WERI-Rb-1 (cell line): ENCODE results near the gene TBC1D1.

ENCODE experiments used
- DNase-seq: peaks from one replicate; pipeline ENCODE4 v3.0.0-alpha.2; 2020
- H3K27ac ChIP-seq: fragments of 250-450 bp; sonication (Bioruptor Pico); 2 replicates; pipeline ENCODE4 v1.5.1; 2020; ENCODE audit warnings: mild to moderate bottlenecking, moderate library complexity
- H3K27me3 ChIP-seq: fragments of 250-450 bp; sonication (Bioruptor Pico); 2 replicates; pipeline ENCODE4 v1.5.1; 2021; ENCODE audit warnings: mild to moderate bottlenecking, low read depth, moderate library complexity; ENCODE audit not compliant: insufficient read depth, severe bottlenecking
- H3K36me3 ChIP-seq: fragments of 250-450 bp; sonication (Bioruptor Pico); 2 replicates; pipeline ENCODE4 v1.5.1; 2020; ENCODE audit warnings: mild to moderate bottlenecking, moderate library complexity
- H3K4me3 ChIP-seq: 2 replicates; pipeline ENCODE4 v1.5.1; 2011; ENCODE audit warnings: low read depth, mild to moderate bottlenecking, control low read depth, low read length
- H3K9me3 ChIP-seq: fragments of 250-450 bp; sonication (Bioruptor Pico); 2 replicates; pipeline ENCODE4 v1.5.1; 2021; ENCODE audit warnings: mild to moderate bottlenecking, moderate library complexity; ENCODE audit not compliant: severe bottlenecking
- CTCF ChIP-seq: IDR thresholded peaks from 2 replicates; pipeline ENCODE4 v1.5.1; 2011; ENCODE audit warnings: low read depth, mild to moderate bottlenecking, control low read depth, inconsistent platforms, low read length

The TBC1D1 gene

GRCh38 chr4:38180456-38180855 lies 289.6 kb downstream of the TBC1D1 start:
- DNase-seq: no peak
- no peaks in the 10 kb centered on the region for H3K36me3 ChIP-seq
- no peak overlapping the region for H3K27ac ChIP-seq
- no peaks in the 10 kb centered on the region for H3K27me3 ChIP-seq
- no peaks in the 10 kb centered on the region for H3K9me3 ChIP-seq
- H3K4me3 ChIP-seq: no peak overlapping the region
- 0 out of 2 replicates have a peak, but pooled peaks have one; percentile 19 for TF ChIP-seq CTCF

- Histone ChIP-seq H3K36me3 (no peaks in the 10 kb centered on the region), H3K9me3 (no peaks in the 10 kb centered on the region), H3K4me3 (no peak overlapping the region), H3K27ac (no peak overlapping the region), H3K27me3 (no peaks in the 10 kb centered on the region)
- TF ChIP-seq CTCF: no peak
- DNase-seq: no peak
These were observed 290.4 kb downstream of the TBC1D1 start for GRCh38 chr4:38181286-38181685.

GRCh38 chr4:38182334-38182998 lies 291.6 kb downstream of the TBC1D1 start:
- H3K36me3 ChIP-seq: no peaks in the 10 kb centered on the region
- TF ChIP-seq CTCF: no peak
- DNase-seq: no peak

GRCh38 chr4:38184404-38184803 lies 293.5 kb downstream of the TBC1D1 start:
- 0 out of 2 replicates have a peak, but pooled peaks have one; percentile 19 for TF ChIP-seq CTCF
- Histone ChIP-seq H3K27ac (no peak overlapping the region), H3K27me3 (no peaks in the 10 kb centered on the region), H3K4me3 (no peak overlapping the region), H3K9me3 (no peaks in the 10 kb centered on the region), H3K36me3 (no peaks in the 10 kb centered on the region)
- no peak for DNase-seq

More at GRCh38 chr4:38182334-38182998, 291.6 kb downstream of the TBC1D1 start:
- Histone ChIP-seq H3K4me3 (no peak overlapping the region), H3K27me3 (no peaks in the 10 kb centered on the region), H3K9me3 (no peaks in the 10 kb centered on the region), H3K27ac (no peak overlapping the region)

GRCh38 chr4:38185406-38186144 lies 294.7 kb downstream of the TBC1D1 start:
- no peak for TF ChIP-seq CTCF
- no peak for DNase-seq
- H3K27ac ChIP-seq: no peak overlapping the region
- no peaks in the 10 kb centered on the region for H3K36me3 ChIP-seq
- no peaks in the 10 kb centered on the region for H3K27me3 ChIP-seq
- H3K4me3 ChIP-seq: no peak overlapping the region
- H3K9me3 ChIP-seq: no peaks in the 10 kb centered on the region

- DNase-seq: no peak
- TF ChIP-seq CTCF: no peak
- Histone ChIP-seq H3K27ac (no peak overlapping the region), H3K9me3 (no peaks in the 10 kb centered on the region), H3K4me3 (no peak overlapping the region), H3K36me3 (no peaks in the 10 kb centered on the region), H3K27me3 (no peaks in the 10 kb centered on the region)
These were observed 297.3 kb downstream of the TBC1D1 start for GRCh38 chr4:38188136-38188535.
